Islet of Langerhans (tissue), 1 donor: ENCODE results near the gene AAK1.
"Not testable (repeated sequence)": the region's sequence is repeated elsewhere in the genome, so short reads cannot be mapped to it uniquely, and the experiment has no call there.

ENCODE experiments used
- FAIRE-seq: peaks from one replicate; lab custom pipeline; 2011; peaks lifted over from hg19 to GRCh38; lab: Jason Lieb, UNC

The AAK1 gene

GRCh38 chr2:69597843-69598610 lies 45.5 kb downstream of the AAK1 start:
- FAIRE-seq, result no peak

DNA sequence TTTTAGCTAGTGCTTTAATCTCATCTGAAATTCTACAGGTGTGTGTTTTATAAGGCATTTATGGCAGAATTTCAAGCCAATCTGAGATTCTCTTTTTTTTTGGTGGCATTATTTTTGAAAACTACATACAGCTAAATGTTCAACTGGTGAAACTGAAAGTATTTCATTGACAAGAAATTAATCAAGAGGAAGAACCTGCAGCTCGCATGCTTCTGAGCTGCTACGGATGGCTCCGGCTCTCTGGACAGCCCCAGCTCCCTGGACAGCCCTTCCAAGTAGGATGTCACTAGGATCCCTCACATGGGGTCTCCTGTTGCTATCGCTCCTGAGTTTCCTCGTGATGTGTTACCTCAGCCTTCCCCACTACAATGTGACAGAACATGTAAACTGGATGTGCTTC lies 46.4 kb downstream of the AAK1 start:
- no peak for FAIRE-seq

- FAIRE-seq, result no peak
Observed at GRCh38 chr2:69594341-69594740, 49.2 kb downstream of the AAK1 start.

DNA sequence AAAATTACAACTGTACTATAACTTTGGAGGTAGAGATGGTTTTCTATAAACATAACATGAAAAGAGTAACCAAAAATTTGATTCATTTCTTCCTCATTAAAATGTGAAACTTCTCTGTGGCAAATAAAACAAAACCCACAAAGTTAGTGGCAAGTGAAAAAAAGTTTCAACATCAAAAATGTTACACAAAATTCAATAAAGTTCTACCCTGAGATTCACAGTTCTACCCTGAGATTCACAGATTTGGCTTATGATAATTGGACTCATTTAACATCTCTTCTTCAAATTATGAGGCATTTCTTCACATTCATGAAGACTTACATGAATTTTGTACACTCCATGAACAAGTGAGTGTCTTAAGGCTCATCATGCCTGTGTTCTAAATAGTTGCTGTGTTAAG lies 51.0 kb downstream of the AAK1 start:
- no peak for FAIRE-seq

DNA sequence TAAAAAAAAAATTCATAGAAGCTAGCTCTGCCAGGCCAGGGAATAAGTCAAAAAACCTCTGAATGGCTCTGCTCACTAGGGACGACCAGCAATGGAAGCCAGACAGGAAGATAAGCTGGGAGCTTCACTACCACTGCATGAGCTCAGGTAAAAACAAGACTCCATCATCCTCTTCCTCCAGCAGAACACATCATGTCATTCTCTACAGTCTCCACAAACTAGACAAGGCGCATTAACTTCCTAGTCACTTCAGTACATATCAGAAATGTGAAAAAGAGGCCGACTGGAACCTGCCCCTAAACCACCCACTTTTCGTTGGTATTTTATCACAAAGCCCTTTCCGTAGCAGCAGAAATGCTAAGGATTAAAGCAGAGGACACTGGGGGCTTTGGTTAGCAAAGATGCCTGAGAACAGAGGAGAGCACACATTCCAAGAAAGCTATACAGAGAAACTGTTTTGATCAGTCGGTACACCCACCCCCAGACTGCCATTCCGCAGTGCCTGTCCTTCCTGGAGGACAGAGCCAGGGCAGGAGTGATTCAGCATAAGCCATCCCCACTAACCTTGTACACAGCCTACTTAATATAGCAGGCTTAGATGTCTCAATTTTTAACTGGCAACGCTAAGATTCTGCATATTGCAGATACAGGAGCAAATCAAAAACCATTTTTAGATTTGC lies 53.4 kb downstream of the AAK1 start:
- FAIRE-seq, result no peak

DNA sequence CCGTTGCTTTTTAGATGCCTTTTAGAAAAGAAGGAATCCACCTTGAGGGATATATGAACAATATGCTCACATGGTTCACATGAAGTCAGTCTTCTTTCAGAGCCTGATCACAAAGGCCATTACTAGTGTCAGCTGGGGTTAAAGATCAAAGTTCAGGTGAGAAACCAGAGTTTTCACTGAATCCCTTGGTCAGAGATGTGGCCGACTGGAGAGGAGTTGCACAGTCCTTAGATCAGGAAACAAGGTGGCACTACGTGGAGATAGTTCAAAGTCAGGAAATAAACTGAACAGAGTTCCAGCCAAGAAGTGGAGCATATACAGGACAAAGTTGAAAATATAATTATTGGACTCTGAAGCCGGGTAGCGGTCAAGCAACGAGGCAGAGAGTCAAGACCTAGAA lies 54.6 kb downstream of the AAK1 start:
- no peak for FAIRE-seq

DNA sequence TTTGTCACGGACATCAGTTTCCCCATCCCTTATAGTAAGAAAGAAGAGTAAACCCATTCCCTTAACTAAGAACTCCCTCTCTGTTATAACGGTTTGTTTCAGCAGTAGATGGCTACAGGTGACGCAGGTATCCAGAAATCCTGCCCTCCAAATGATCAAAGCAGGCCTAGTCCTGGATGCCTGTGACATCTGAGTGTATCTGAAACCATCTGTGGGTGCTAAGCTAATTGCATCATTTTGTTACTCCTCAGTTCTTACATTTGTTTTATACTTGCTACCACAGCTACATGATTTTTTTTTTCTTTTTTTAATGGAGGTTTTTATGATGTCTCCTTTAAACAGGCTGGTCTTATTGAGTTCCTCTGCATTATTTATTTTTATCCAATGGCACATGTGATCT lies 55.1 kb downstream of the AAK1 start:
- FAIRE-seq, result no peak

DNA sequence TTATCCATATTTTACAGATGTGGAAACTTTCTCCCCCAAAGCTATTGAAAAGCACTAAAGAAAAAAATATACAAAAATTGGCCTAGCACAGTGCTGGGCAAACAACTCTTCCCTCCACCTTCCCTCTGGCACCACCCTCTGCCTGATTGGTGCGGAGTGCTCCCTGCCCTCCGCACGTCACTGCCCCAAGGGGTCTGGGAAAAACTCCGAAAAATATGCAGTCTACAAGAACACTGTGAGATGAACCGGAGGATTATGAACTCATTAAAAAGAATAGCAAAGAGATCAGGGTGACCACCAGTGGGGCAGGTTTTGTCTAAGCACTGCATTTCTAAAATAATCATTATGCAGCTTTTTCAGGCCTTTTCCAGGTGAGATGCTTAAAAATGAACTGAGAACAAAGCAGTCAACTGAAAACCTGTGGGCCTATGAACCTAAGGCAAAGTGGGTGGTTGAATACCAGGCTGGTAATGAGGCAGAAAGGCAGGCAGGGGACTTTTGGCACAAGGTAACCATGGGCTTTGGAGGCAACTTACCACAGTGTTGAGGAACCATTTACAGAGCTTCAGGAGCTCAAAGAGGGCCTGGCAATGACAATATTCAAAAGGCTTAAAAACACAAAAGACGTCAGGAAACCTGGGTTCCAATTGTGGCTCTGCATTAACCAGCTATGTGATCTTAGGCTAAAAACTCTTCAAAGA lies 57.5 kb downstream of the AAK1 start:
- no peak for FAIRE-seq

DNA sequence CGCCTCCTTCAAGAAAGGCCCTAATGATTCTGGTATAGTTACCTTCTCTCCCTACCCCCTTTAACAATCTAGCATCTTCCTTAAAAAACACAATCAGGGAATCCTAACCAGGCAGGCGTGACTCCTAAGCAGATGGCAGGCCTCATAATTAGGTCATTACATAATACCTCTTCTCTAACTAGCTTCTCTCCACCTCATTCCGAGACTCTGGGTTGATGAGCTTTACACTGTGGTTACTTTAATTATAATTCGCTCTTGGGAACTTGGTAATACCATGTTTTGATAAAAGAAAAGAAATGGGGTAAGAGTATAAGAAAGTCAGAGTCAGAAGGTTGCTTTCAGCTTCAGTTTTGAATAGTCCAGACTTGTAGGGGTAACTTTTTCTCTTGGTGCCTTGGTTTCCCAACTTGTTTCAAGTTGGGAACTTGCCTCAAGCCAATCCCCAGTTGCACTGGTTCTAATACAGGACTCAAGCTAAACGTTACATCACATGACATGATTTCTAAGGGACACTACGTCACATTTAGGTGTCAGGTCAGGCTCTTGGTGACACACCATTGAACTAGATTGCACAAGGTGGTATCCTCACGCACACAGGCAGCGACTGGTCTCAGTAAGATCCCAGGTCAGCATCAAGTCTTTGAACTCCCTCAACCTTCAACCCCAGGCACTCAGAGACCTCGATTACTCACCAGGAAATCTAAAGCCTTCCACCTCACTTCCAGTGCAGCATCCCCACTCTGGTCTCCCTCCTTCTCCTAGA lies 59.2 kb downstream of the AAK1 start:
- FAIRE-seq, result no peak

GRCh38 chr2:69583321-69583833 lies 60.2 kb downstream of the AAK1 start:
- no peak for FAIRE-seq

DNA sequence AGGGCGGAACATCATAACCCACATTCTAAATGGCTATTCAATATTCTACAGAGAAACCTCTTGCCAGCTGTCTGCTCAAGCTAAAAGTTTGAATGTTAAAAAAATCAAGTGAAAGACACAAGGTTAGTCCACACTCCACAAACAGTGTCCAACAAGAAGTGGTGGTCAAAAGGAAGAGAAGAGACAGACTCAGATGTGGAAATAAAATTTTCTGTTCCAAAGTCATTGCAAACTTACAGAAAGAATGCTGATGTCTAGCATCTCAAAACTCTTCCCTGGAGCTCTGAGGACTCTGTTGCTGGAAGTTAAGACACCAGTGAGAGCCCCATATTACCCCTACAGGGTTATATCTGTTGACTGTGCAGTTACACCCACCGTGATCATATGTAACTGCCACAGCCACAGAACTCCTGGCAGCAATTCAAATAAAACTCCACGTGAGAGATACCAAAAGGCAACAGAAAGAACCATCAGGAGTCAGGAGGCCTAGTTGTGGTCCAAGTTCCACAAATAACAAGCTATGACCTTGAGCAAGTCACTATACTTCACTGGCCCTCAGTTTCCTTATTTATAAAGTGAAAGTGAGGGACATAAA lies 60.9 kb downstream of the AAK1 start:
- no peak for FAIRE-seq

GRCh38 chr2:69581774-69582581 lies 61.6 kb downstream of the AAK1 start:
- FAIRE-seq, result no peak

DNA sequence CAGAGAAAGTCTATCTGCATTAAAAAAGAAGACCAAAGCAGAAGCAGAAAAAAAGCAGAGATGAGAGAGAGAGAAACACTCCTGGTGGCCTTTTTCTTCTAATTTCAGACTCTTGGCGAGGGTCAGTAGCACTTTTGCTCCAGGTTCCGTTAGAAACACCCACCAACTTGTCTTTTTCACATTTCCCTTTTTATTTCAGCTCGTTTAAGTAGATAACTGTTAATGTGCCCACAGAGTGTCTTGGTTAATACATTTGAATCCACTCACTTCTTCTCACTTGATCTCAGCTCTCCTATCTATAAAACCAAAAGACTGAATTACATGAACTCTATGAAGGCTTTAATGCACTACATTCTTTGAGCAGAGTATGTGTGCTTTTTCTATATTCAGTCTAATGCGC lies 63.1 kb downstream of the AAK1 start:
- FAIRE-seq, result no peak

- FAIRE-seq, result no peak
Observed at GRCh38 chr2:69579536-69579935, 64.0 kb downstream of the AAK1 start.

DNA sequence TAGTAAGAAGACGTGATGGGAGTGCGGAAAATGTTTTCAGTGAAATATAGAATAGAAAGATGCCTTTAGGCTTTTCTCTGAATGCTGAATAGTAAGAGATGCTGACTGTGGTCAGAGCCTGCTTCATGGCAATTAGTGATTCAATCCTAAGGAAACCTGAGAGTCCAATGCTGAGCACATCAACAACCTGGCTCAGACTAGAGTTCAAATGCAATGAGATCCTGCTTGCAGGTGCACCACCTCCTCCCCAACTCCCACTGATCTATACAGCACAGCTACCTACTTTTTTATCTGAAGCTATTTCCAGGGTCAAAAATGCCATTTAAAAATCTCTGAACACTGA lies 65.4 kb downstream of the AAK1 start:
- FAIRE-seq, result no peak

GRCh38 chr2:69577467-69578197 lies 65.9 kb downstream of the AAK1 start:
- FAIRE-seq, result no peak

- FAIRE-seq, result no peak
Observed at GRCh38 chr2:69576880-69577279, 66.7 kb downstream of the AAK1 start.

DNA sequence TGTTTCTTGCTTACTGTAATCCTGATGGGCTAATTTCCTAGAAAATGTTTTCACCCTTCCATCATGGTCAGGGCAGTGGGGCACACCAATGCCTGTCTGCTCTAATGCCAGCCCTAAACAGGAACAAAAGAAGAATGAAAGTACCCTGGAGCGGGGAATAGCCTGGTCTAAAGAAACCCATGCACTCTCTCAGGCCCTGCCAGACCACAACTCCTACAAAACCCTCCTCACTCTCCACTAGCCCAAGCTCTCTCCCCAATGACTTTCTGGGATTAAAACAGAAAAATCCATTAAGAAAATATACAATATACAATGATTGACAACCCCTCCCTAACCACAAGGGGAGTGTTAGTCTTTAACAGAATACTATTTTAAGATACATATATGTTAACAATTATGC lies 67.6 kb downstream of the AAK1 start:
- no peak for FAIRE-seq

DNA sequence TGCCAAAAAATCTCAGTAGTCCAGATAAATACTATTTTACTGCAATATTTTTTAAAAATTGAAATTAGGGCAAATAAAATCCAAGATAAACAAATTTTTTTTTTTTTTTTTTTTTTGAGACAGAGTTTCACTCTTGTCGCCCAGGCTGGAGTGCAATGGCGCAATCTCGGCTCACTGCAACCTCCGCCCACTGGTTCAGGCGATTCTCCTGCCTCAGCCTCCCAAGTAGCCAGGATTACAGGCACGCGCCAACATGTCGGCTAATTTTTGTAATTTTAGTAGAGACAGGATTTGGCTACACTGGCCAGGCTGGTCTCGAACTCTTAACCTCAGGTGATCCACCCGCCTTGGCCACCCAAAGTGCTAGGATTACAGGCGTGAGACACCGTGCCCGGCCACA lies 68.2 kb downstream of the AAK1 start:
- not testable (repeated sequence) for FAIRE-seq

DNA sequence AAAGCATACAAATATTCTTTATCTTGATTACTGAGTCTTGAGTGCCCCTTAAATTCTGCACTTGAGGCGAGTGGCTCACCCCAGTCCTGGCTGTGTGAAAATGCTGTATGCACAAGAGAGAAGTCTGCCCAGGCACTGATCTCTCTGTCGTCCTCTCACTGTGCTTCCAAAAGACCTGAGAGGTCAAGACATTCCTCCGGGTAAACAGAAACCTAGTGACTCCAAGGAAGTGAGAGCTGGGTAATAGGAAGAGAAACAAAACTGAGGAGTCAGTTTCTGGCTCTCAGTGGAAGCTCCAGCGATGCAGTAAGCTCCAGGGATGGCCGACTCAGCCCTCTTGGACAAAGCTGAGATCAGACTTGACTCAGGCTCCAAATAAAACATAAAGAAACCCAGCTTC lies 70.9 kb downstream of the AAK1 start:
- no peak for FAIRE-seq

DNA sequence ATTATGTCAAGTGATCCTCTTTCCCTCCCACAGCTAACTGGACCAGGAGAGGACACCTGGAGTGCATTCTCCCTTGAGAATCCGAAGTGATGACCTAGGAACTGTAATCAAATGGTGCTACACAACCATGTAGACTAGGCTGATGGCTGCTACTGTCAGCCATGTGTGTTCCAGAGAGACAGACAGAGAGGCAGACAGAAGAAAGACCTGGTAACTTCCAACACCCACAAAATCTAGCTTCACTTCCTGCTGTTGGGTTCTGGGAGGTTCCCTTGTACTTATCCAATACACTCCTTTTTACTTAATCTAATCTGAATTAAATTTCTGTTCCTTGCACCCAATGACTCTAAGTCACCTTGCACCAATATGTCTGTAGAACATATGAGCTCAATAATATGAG lies 72.3 kb downstream of the AAK1 start:
- no peak for FAIRE-seq
